Transverse colon (tissue), 4 donors: ENCODE data around the gene PRH2. TPM values are rescaled to one million over a fixed set of nuclear protein-coding genes. Genes with fewer than 3 reads are reported as not detected.

ENCODE experiments used
- DNase-seq: peaks from one replicate; pipeline ENCODE4 v3.0.0-alpha.2; 2019
- H3K27ac ChIP-seq, 4 donors: fragments of 200-600 bp; sonication (generic); 2 replicates each; pipeline ENCODE4 v1.5.1; 2016 to 2018; ENCODE audit warnings: inconsistent platforms in 4 of 4
- H3K27me3 ChIP-seq: fragments of 200-600 bp; sonication (generic); 2 replicates; pipeline ENCODE4 v1.5.1; 2017; ENCODE audit warnings: inconsistent platforms
- H3K36me3 ChIP-seq, 4 donors: fragments of 200-600 bp; sonication (generic); 2 replicates each; pipeline ENCODE4 v1.5.1; 2017 to 2019; ENCODE audit warnings: inconsistent platforms in 4 of 4
- H3K4me1 ChIP-seq, 4 donors: fragments of 200-600 bp; sonication (generic); 2 replicates each; pipeline ENCODE4 v1.5.1; 2017 to 2020; ENCODE audit warnings: inconsistent platforms in 4 of 4
- H3K4me3 ChIP-seq, 4 donors: fragments of 200-600 bp; sonication (generic); 1 replicate in 1 of 4; 2 replicates in 3 of 4; pipeline versions ENCODE4 v1.5.1 to v1.6.1; 2017 to 2019; ENCODE audit warnings: inconsistent platforms in 4 of 4
- H3K9me3 ChIP-seq, 2 donors: fragments of 200-600 bp; sonication (generic); 2 replicates each; pipeline ENCODE4 v1.5.1; 2017 to 2019; ENCODE audit warnings: inconsistent platforms in 2 of 2
- CTCF ChIP-seq, 5 experiments: fragments of 200-600 bp in 3 of 5; fragments of 450-650 bp in 2 of 5; sonication (generic) in 3 of 5; IDR thresholded peaks; 1 replicate in 2 of 5; 2 replicates in 3 of 5; pipeline ENCODE4 v1.5.1; 2016 to 2017; ENCODE audit warnings: antibody characterized with exemption in 5 of 5, inconsistent platforms in 3 of 5, mild to moderate bottlenecking in 2 of 5, moderate library complexity in 1 of 5
- EP300 ChIP-seq: sonication (generic); formaldehyde crosslinking; IDR thresholded peaks from one replicate; pipeline ENCODE4 v1.6.1; 2017; ENCODE audit warnings: antibody characterized with exemption, low read depth
- POLR2A ChIP-seq: fragments of 450-650 bp; IDR thresholded peaks from one replicate; pipeline ENCODE4 v1.6.1; 2016; ENCODE audit warnings: antibody characterized with exemption, mild to moderate bottlenecking, moderate library complexity
- POLR2AphosphoS5 ChIP-seq, 3 donors: sonication (generic); formaldehyde crosslinking; IDR thresholded peaks; one replicate each; pipeline ENCODE4 v1.6.1; 2016; ENCODE audit warnings: antibody characterized with exemption in 3 of 3
- WGBS, 2 donors: methylation state at CpG; one replicate each; pipeline ENCODE4 v1.1.5; 2018; ENCODE audit warnings: low coverage in 1 of 2; 5-methylcytosine and 5-hydroxymethylcytosine counted together
- in situ Hi-C, 4 donors: fragments of 200-750 bp; cut with MboI; loops; one replicate each; pipeline versions ENCODE4 v1.15.0 to v1.15.1; 2017; ENCODE audit warnings: low sequenced_read_pairs in 3 of 4, low pct_ligation_motif_present in 1 of 4, low pct_unique_long_range_greater_than_20kb in 1 of 4
- intact Hi-C: fragments of 100-400 bp; cut with DNase I; formaldehyde crosslinking; loops from one replicate; pipeline ENCODE4 v1.15.1; 2023; ENCODE audit warnings: low total_unique reads
- total RNA-seq, 4 donors: library from RNA; depleted of rRNA; stranded (reverse); fragments of >200 nt; gene quantifications; one replicate each; pipeline ENCODE4 v1.1.0, GENCODE V29; 2016

The PRH2 gene
- total RNA-seq, 4 donors from 2014 or later = not detected

DNA sequence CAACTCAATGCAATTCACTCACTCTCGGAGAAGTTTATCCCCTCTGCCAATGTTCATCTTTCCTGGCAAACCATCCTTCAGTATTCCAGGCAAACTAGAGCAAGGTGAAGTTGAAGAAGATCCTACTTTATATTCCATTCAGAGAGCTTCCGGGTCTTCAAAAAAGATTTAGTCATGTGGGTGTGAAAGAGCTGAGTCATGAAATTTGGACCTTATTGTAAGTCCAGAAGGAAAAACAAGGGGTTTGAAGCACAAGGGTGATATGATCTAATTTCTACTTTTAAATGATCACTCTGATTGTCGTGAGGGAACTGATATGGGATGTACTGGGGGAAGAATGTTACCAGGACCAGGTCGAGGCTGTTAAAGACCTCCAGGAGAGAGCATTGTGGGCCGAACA lies 2.8 kb upstream of the PRH2 start:
- intact Hi-C loops = no loop called here
- Histone ChIP-seq H3K4me1 (no peaks in the 10 kb centered on the region), H3K27me3 (no peaks in the 10 kb centered on the region), H3K4me3 (no peak overlapping the region), H3K9me3 (no peaks in the 10 kb centered on the region), H3K36me3 (no peaks in the 10 kb centered on the region), H3K27ac (no peak overlapping the region)
- TF ChIP-seq POLR2A = no peak
- no peak for TF ChIP-seq POLR2AphosphoS5 (IDR thresholded peaks at IDR 0.05)
- TF ChIP-seq CTCF (IDR thresholded peaks at IDR 0.05) = no peak
- no peak for TF ChIP-seq EP300
- DNase-seq = no peak
- 94 to 96% methylated on average over 5 of the region's 5 CpGs for WGBS, 2 donors
- in situ Hi-C loops = no loop called here

GRCh38 chr12:10936506-10936905 lies 7.5 kb downstream of the PRH2 start:
- no peak for TF ChIP-seq CTCF (IDR thresholded peaks at IDR 0.05)
- no peak for TF ChIP-seq POLR2AphosphoS5 (IDR thresholded peaks at IDR 0.05)
- TF ChIP-seq POLR2A = no peak
- no peak for TF ChIP-seq EP300
- no peaks in the 10 kb centered on the region for H3K4me1 ChIP-seq
- no peak for DNase-seq
- in situ Hi-C loops (no loop called here), intact Hi-C loops (no loop called here)
- no peak overlapping the region for H3K27ac ChIP-seq
- H3K9me3 ChIP-seq = no peaks in the 10 kb centered on the region
- no peak overlapping the region for H3K4me3 ChIP-seq
- WGBS, 2 donors = 81% methylated on average over 1 of the region's 1 CpG; no CpG with 5 or more reads in 1 of the 2 donors
- H3K36me3 ChIP-seq = no peaks in the 10 kb centered on the region
- no peaks in the 10 kb centered on the region for H3K27me3 ChIP-seq

DNA sequence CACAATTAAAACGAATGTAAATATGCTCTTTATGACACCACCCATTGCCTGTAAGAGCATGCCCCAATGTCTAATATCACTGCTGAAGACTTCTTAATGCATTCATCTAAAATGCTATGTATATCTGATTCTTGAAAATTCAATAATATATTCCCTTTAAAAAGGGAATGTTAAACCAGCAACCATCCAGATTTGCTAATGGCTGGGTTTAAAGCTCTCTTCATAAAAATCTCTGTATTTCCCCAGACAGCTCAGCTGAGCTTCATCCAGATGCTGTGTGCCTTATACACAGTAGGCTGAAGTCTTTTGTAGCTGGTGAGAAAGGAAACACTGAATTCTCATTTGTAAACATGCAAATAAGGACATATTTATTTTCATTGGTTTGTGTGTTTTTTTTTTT lies 10.1 kb downstream of the PRH2 start, which contains the start of gene TAS2R14:
Gene TAS2R14, minus strand, starts transcription at position 101 of the 400 bp plus-strand sequence. Its CDS starts 56 bp downstream, at position 45.
- in situ Hi-C loops (no loop called here), intact Hi-C loops (no loop called here)
- Histone ChIP-seq H3K4me3 (no peak within 1 kb of the TSS), H3K27ac (no peak within 1 kb of the TSS), H3K36me3 (no peaks in the 10 kb centered on the region), H3K9me3 (no peaks in the 10 kb centered on the region), H3K27me3 (no peaks in the 10 kb centered on the region), H3K4me1 (no peaks in the 10 kb centered on the region)
- DNase-seq = no peak
- WGBS, 2 donors = 73 to 100% methylated on average over 1 of the region's 1 CpG
- TF ChIP-seq POLR2AphosphoS5 (IDR thresholded peaks at IDR 0.05) = no peak

DNA sequence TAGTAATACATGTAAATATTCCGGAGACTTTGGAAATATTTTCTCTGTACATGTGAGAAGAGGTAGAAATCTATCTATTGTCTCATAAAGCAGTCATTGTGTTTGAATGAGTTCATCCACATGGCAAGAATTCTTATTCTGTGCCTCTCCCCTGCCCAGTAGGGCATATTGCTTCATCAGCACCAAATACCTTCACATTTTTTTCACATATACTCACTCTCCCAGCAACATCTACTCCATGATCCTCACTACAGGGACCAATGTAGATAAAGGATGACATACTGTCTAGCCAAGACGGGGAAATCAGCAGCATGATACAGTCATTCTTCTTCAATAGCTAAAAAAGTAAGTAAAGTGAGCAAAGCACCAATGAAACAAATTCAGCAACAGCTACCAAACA lies 11.4 kb downstream of the PRH2 start:
- in situ Hi-C loops (no loop called here), intact Hi-C loops (no loop called here)
- Histone ChIP-seq H3K4me3 (no peak overlapping the region), H3K27ac (no peak overlapping the region), H3K36me3 (no peaks in the 10 kb centered on the region), H3K9me3 (no peaks in the 10 kb centered on the region), H3K4me1 (no peaks in the 10 kb centered on the region), H3K27me3 (no peaks in the 10 kb centered on the region)
- TF ChIP-seq EP300 (no peak), POLR2A (no peak), POLR2AphosphoS5 (IDR thresholded peaks at IDR 0.05) (no peak), CTCF (IDR thresholded peaks at IDR 0.05) (no peak)
- WGBS, 2 donors = 76 to 84% methylated on average over 2 of the region's 2 CpGs
- no peak for DNase-seq

DNA sequence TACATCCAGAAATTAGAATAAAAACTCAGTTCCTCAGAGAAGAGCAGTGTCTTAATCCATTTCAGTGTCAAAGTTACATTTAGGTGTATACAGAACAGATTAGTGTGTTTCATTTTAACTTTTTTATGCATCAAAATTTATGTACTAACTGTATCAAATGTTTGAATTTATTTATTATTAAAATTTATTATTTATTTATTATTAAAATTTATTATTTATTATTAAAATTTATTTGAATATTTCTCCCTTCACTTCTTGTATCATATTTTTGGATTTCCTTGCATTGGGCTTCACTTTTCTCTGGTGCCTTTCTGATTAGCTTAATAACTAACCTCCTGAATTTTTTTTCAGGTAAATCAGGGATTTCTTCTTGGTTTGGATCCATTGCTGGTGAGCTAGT lies 12.3 kb downstream of the PRH2 start:
- no peak for TF ChIP-seq POLR2AphosphoS5 (IDR thresholded peaks at IDR 0.05)
- no peak for TF ChIP-seq EP300
- TF ChIP-seq CTCF (IDR thresholded peaks at IDR 0.05) = no peak
- no peak for TF ChIP-seq POLR2A
- Histone ChIP-seq H3K27me3 (no peaks in the 10 kb centered on the region), H3K27ac (no peak overlapping the region), H3K4me1 (no peaks in the 10 kb centered on the region), H3K4me3 (no peak overlapping the region), H3K9me3 (peaks cover 0 to under 1% of the 10 kb centered on the region in 2 donors), H3K36me3 (no peaks in the 10 kb centered on the region)
- intact Hi-C loops = no loop called here
- in situ Hi-C loops = no loop called here
- no peak for DNase-seq
